SK-N-SH treated with all-trans-retinoic acid at 6 μM for 48 hours (cell line): ENCODE data around the gene SEMA5B.

Experiments used
- ATAC-seq: fragments of 200-7000 bp; cut with Tn5 transposase; 3 replicates; pipeline ENCODE4 v1.9.1; 2020; ENCODE audit warnings: mild to moderate bottlenecking, moderate library complexity
- BACH2 ChIP-seq: fragments of 250-450 bp; sonication (Bioruptor Pico); IDR thresholded peaks from 2 replicates; pipeline ENCODE4 v1.9.0; 2021; ENCODE audit warnings: mild to moderate bottlenecking, borderline replicate concordance
- CREB5 ChIP-seq: fragments of 250-450 bp; sonication (Bioruptor Pico); IDR thresholded peaks from 2 replicates; pipeline ENCODE4 v1.5.1; 2020; ENCODE audit warnings: low read depth, mild to moderate bottlenecking, moderate library complexity
- CSDC2 ChIP-seq: fragments of 250-450 bp; sonication (Bioruptor Pico); IDR thresholded peaks from 2 replicates; pipeline ENCODE4 v1.5.0; 2020; ENCODE audit warnings: mild to moderate bottlenecking, moderate library complexity
- CSRNP3 ChIP-seq: fragments of 250-450 bp; sonication (Bioruptor Pico); IDR thresholded peaks from 2 replicates; pipeline ENCODE4 v1.5.1; 2021; ENCODE audit warnings: mild to moderate bottlenecking, moderate library complexity
- ESRRG ChIP-seq: fragments of 250-450 bp; sonication (Bioruptor Pico); IDR thresholded peaks from 2 replicates; pipeline ENCODE4 v1.6.1; 2021; ENCODE audit warnings: mild to moderate bottlenecking
- GLIS3 ChIP-seq: fragments of 250-450 bp; sonication (Bioruptor Pico); IDR thresholded peaks from 2 replicates; pipeline ENCODE4 v1.5.0; 2020; ENCODE audit warnings: mild to moderate bottlenecking, moderate library complexity
- ISL1 ChIP-seq: fragments of 250-450 bp; sonication (Bioruptor Pico); IDR thresholded peaks from 2 replicates; pipeline ENCODE4 v2.1.2; 2022; ENCODE audit warnings: mild to moderate bottlenecking, moderate library complexity
- OSR1 ChIP-seq: fragments of 250-450 bp; sonication (Bioruptor Pico); IDR thresholded peaks from 2 replicates; pipeline ENCODE4 v1.8.0; 2022; ENCODE audit warnings: moderate library complexity, mild to moderate bottlenecking, inconsistent platforms
- PATZ1 ChIP-seq: fragments of 250-450 bp; sonication (Bioruptor Pico); IDR thresholded peaks from 2 replicates; pipeline ENCODE4 v1.8.0; 2020; ENCODE audit warnings: mild to moderate bottlenecking, moderate library complexity, borderline replicate concordance
- POU6F1 ChIP-seq: fragments of 250-450 bp; sonication (Bioruptor Pico); IDR thresholded peaks from 2 replicates; pipeline ENCODE4 v1.8.0; 2021; ENCODE audit warnings: low read depth, mild to moderate bottlenecking, moderate library complexity, borderline replicate concordance
- RARB ChIP-seq: fragments of 250-450 bp; sonication (Bioruptor Pico); IDR thresholded peaks from 2 replicates; pipeline ENCODE4 v1.8.0; 2021; ENCODE audit warnings: mild to moderate bottlenecking, moderate library complexity
- SNAI2 ChIP-seq: fragments of 250-450 bp; sonication (Bioruptor Pico); IDR thresholded peaks from 2 replicates; pipeline ENCODE4 v1.5.0; 2020; ENCODE audit warnings: mild to moderate bottlenecking, moderate library complexity
- TCF4 ChIP-seq: fragments of 250-450 bp; sonication (Bioruptor Pico); IDR thresholded peaks from 2 replicates; pipeline ENCODE4 v1.8.0; 2021; ENCODE audit warnings: mild to moderate bottlenecking, moderate library complexity, borderline replicate concordance
- TOX ChIP-seq: fragments of 250-450 bp; sonication (Bioruptor Pico); IDR thresholded peaks from 2 replicates; pipeline ENCODE4 v1.8.0; 2021; ENCODE audit warnings: mild to moderate bottlenecking, moderate library complexity, borderline replicate concordance
- TSHZ2 ChIP-seq: fragments of 250-450 bp; sonication (Bioruptor Pico); IDR thresholded peaks from 2 replicates; pipeline ENCODE4 v1.5.0; 2020; ENCODE audit warnings: mild to moderate bottlenecking, moderate library complexity
- ZC3H10 ChIP-seq: fragments of 250-450 bp; sonication (Bioruptor Pico); IDR thresholded peaks from 2 replicates; pipeline ENCODE4 v1.5.1; 2021; ENCODE audit warnings: mild to moderate bottlenecking, moderate library complexity
- ZFP3 ChIP-seq: fragments of 250-450 bp; sonication (Bioruptor Pico); IDR thresholded peaks from 2 replicates; pipeline ENCODE4 v1.5.0; 2020; ENCODE audit warnings: mild to moderate bottlenecking, moderate library complexity
- ZFP30 ChIP-seq: fragments of 450-650 bp; formaldehyde crosslinking; IDR thresholded peaks from 2 replicates; pipeline ENCODE4 v1.5.0; 2022; ENCODE audit warnings: mild to moderate bottlenecking, moderate library complexity
- ZNF565 ChIP-seq: fragments of 450-650 bp; formaldehyde crosslinking; conservative IDR thresholded peaks from 2 replicates; pipeline ENCODE4 v1.5.0; 2020; ENCODE audit warnings: low read depth, mild to moderate bottlenecking, moderate library complexity
- ZNF70 ChIP-seq: fragments of 450-650 bp; formaldehyde crosslinking; IDR thresholded peaks from 2 replicates; pipeline ENCODE4 v1.5.0; 2020; ENCODE audit warnings: mild to moderate bottlenecking, moderate library complexity
- ZNF8 ChIP-seq: fragments of 450-650 bp; formaldehyde crosslinking; IDR thresholded peaks from 2 replicates; pipeline ENCODE4 v1.5.0; 2020; ENCODE audit warnings: mild to moderate bottlenecking, moderate library complexity

SEMA5B gene

GRCh38 chr3:122919291-122919610 is 108.3 kb downstream of the SEMA5B start (continued):
- TF ChIP-seq POU6F1 (CRISPR knock-in tag), result no peak

GRCh38 chr3:122918576-122919290 is 108.8 kb downstream of the SEMA5B start:
- TF ChIP-seq ZNF8 (CRISPR knock-in tag) (no peak), ZFP3 (CRISPR knock-in tag) (no peak), SNAI2 (CRISPR knock-in tag) (no peak), ZNF70 (CRISPR knock-in tag) (no peak)
- ATAC-seq, result peak; percentile 78

GRCh38 chr3:122917412-122917811 is 110.2 kb downstream of the SEMA5B start:
- TF ChIP-seq ZNF70 (CRISPR knock-in tag) (no peak), SNAI2 (CRISPR knock-in tag) (no peak), ZFP3 (CRISPR knock-in tag) (no peak), ZC3H10 (CRISPR knock-in tag) (no peak), ESRRG (no peak), TCF4 (no peak), TSHZ2 (no peak), PATZ1 (CRISPR knock-in tag) (no peak), ZFP30 (CRISPR knock-in tag) (no peak), ISL1 (CRISPR knock-in tag) (no peak), BACH2 (CRISPR knock-in tag) (no peak), RARB (no peak), TOX (CRISPR knock-in tag) (no peak), OSR1 (CRISPR knock-in tag) (no peak), ZNF8 (CRISPR knock-in tag) (no peak), CSRNP3 (CRISPR knock-in tag) (no peak)
- no peak for ATAC-seq

GRCh38 chr3:122916580-122916979 is 111.0 kb downstream of the SEMA5B start:
- ATAC-seq, result no peak
- TF ChIP-seq POU6F1 (CRISPR knock-in tag), result no peak
- TF ChIP-seq ZNF565 (CRISPR knock-in tag), result no peak
- TF ChIP-seq CSDC2 (CRISPR knock-in tag), result no peak
- TF ChIP-seq ZNF70 (CRISPR knock-in tag), result no peak
- no peak for TF ChIP-seq GLIS3
- TF ChIP-seq SNAI2 (CRISPR knock-in tag), result no peak
- TF ChIP-seq BACH2 (CRISPR knock-in tag), result no peak
- TF ChIP-seq CREB5, result no peak
- TF ChIP-seq TOX (CRISPR knock-in tag), result no peak
- no peak for TF ChIP-seq ZFP3 (CRISPR knock-in tag)
- no peak for TF ChIP-seq ISL1 (CRISPR knock-in tag)
- no peak for TF ChIP-seq PATZ1 (CRISPR knock-in tag)
